ENCODE measurements around the gene DIS3L2.

DIS3L2 gene

DNA sequence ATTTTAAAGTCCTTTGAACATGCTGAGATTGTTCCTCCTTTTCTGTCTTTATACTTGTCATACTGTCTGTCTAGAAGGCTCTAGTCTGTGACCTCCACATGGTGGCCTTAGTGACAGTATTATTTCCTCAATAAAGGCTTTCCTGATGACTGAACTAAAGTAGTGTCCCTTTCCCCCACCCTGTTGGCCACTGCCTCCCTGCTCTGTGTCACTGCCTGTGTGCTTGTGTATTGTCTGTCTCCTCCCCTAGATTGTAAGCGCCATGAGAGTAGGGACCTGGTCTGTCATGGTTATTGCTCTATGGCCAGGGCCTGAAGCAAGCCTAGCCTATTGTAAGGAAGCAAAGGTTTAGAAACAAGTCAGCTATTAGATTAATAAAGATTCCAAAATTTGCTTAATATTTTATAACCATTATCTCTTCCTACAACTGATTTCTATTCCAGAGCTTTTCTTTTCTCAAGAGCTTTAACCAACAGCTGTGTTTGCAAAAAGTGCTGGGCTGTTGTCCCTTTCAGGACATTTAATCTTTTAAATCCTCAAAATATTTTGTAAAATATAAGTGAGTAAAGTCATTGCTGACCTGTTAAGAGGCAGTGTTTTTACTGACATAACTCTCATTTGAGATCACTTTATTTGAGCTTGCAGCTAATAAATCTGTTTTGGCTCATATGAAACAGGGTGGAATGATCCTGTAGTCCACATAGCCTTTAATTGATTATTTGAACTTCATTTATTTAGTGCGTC, 35.5 kb downstream of the DIS3L2 start:
- Histone ChIP-seq H3K4me1 (ENCODE audit: insufficient read depth, low read length) (peaks cover 2% of the 10 kb centered on the region; the same call in 1 of the 2 replicates), H3K9ac (ENCODE audit: low read depth, low read length) (no peak overlapping the region), H3K9me3 (ENCODE audit: control insufficient read depth, insufficient read depth, low read length) (no peaks in the 10 kb centered on the region), H3K36me3 (ENCODE audit: insufficient read depth, low read length) (no peaks in the 10 kb centered on the region)

- Histone ChIP-seq H3K4me1 (ENCODE audit: insufficient read depth, low read length) (no peaks in the 10 kb centered on the region), H3K9ac (ENCODE audit: low read depth, low read length) (no peak overlapping the region), H3K9me3 (ENCODE audit: control insufficient read depth, insufficient read depth, low read length) (no peaks in the 10 kb centered on the region), H3K36me3 (ENCODE audit: insufficient read depth, low read length) (no peaks in the 10 kb centered on the region)
Measured at GRCh38 chr2:231998046-231998445, 36.5 kb downstream of the DIS3L2 start.

DNA sequence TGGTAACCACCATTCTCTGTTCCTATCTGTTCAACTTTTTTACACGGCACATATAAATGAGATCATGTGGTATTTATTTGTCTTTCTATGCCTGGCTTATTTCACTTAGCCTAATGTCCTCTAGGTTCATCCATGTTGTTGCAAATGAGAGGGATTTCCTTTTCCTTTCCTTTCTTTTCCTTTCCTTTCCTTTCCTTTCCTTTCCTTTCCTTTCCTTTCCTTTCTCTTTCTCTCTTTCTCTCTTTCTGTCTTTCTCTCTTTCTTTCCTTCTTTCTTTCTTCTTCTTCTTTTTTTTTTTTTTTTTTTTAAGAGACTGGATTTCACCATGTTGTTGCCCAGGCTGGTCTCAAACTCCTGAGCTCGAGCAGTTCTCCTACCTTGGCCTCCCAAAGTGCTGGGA, 38.9 kb downstream of the DIS3L2 start:
- no peaks in the 10 kb centered on the region for H3K36me3 ChIP-seq (ENCODE audit: insufficient read depth, low read length)
- no peak overlapping the region for H3K9ac ChIP-seq (ENCODE audit: low read depth, low read length)
- H3K4me1 ChIP-seq (ENCODE audit: insufficient read depth, low read length) = no peaks in the 10 kb centered on the region
- no peaks in the 10 kb centered on the region for H3K9me3 ChIP-seq (ENCODE audit: control insufficient read depth, insufficient read depth, low read length)

- no peaks in the 10 kb centered on the region for H3K36me3 ChIP-seq (ENCODE audit: insufficient read depth, low read length)
- no peaks in the 10 kb centered on the region for H3K4me1 ChIP-seq (ENCODE audit: insufficient read depth, low read length)
- no peaks in the 10 kb centered on the region for H3K9me3 ChIP-seq (ENCODE audit: control insufficient read depth, insufficient read depth, low read length)
- H3K9ac ChIP-seq (ENCODE audit: low read depth, low read length) = no peak overlapping the region
Measured at GRCh38 chr2:232001073-232001472, 39.6 kb downstream of the DIS3L2 start.

DNA sequence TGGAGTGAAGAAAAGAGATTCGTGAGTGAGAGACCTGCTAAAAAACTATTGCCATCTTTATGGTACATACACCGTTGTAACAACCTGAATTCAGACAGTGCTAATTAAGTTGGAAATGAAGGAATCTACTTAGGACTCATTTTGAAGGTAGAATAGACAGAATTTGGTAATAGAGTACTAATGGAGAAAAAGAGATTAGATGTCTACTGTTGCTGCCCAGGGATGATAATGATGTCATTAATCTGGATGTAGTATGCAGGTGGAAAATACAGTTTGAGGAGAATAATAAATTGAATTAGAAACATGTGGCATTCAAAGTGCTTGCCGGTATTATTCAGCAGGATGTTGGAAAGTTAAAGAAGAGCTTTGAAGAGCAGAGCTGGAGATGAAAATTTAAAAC, 44.7 kb downstream of the DIS3L2 start:
- no peaks in the 10 kb centered on the region for H3K36me3 ChIP-seq (ENCODE audit: insufficient read depth, low read length)
- H3K9me3 ChIP-seq (ENCODE audit: control insufficient read depth, insufficient read depth, low read length) = no peaks in the 10 kb centered on the region
- H3K4me1 ChIP-seq (ENCODE audit: insufficient read depth, low read length) = peaks cover 9% of the 10 kb centered on the region
- no peak overlapping the region for H3K9ac ChIP-seq (ENCODE audit: low read depth, low read length)

DNA sequence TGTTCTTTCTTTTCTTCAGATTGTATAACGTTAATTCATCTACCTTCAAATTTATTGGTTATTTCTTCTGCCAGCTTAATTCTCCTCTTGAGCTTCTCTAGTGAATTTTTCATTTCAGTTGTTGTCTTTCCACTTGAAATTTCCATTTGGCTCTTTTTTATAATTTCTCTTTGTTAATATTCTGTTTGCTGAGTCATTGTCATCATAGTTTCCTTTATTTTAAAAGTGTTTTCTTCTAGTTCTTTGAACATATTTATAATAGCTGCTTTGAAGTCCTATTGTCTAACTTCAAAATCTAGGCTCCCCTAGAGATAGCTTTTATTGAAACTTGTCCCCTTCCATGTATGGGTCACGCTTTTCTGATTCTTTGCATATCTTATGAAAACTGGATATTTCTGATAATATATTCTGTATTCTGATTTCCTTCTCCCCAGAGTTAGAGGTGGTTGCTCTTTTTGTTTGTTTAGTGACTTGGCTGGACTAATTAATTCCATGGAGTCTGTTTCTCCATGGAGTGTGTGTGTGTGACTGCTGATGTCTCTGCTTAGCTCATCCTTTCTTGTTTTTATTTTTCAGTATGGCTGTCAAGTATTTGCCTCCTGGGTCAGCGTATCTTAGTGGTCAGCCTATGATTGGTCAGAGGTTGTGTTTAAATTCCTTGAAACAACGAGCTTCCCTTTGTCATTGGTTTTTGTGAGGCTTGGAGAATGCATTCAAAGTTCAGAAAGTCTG, 47.6 kb downstream of the DIS3L2 start:
- Histone ChIP-seq H3K9me3 (ENCODE audit: control insufficient read depth, insufficient read depth, low read length) (no peaks in the 10 kb centered on the region), H3K36me3 (ENCODE audit: insufficient read depth, low read length) (no peaks in the 10 kb centered on the region), H3K4me1 (ENCODE audit: insufficient read depth, low read length) (peaks cover 9% of the 10 kb centered on the region), H3K9ac (ENCODE audit: low read depth, low read length) (no peak overlapping the region)

DNA sequence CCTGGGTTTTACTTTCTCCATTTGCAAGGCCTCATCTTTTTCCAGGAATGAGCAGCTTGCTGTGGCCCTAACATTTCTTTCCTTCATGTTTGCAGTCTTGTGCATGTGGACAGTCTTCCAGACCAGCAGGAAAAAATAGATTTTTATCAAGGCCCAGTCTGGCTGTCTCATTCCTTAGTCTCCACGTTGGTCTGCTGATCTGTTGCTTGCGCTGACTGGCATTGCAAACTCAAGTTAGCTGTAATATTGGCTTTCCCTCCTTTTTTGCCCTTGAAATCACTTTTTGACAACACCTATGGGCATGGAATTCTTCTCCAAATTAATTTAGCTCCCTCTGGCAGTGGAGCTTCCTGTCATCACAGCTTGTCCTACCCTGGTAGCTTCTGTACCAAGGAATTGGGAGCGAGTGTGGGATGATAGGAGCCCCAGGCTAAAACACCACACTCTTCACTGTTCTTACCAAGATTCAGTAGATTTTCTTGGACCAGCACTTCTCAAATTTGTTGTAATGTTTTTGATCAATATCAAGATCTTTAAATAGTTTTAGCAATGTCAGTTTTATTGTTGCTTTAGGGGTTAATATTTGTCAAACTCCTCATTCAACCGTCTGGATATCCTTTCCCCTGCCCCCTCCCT, 48.2 kb downstream of the DIS3L2 start:
- Histone ChIP-seq H3K36me3 (ENCODE audit: insufficient read depth, low read length) (no peaks in the 10 kb centered on the region), H3K9ac (ENCODE audit: low read depth, low read length) (no peak overlapping the region), H3K9me3 (ENCODE audit: control insufficient read depth, insufficient read depth, low read length) (no peaks in the 10 kb centered on the region), H3K4me1 (ENCODE audit: insufficient read depth, low read length) (peaks cover 9% of the 10 kb centered on the region)

DNA sequence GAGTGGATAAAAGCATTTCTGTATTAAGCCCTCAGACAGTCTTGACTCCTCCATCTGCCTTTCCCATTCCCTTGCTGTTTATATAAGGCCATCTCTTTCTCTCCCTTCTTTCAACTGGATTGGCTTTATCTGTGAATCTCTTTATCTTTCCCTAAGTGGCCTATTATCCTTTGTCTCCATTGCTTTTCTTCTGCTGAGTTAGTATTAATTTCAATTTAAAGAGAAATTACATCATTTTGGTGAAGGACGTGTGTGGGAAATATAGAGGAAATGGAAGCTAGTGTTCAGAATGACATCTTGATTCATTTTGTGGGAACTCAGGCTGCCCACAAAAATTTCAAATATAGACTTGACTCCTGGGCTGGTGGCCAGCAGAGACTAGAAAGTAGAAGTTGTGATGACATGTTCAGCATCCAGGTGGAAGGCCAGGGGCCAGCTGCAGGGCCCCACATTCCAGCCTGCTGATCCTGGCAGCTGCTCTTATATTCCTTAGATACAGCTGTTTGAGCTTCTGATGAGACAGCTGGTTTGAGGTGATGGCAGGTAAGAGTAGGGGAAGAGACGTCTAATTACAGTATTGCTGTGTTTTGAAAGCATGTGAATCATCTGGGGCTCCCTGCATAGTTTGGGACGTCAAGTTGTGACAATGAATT, 52.3 kb downstream of the DIS3L2 start:
- H3K36me3 ChIP-seq (ENCODE audit: insufficient read depth, low read length) = no peaks in the 10 kb centered on the region
- no peaks in the 10 kb centered on the region for H3K9me3 ChIP-seq (ENCODE audit: control insufficient read depth, insufficient read depth, low read length)
- H3K9ac ChIP-seq (ENCODE audit: low read depth, low read length) = no peak overlapping the region
- H3K4me1 ChIP-seq (ENCODE audit: insufficient read depth, low read length) = peaks cover 9% of the 10 kb centered on the region

- H3K9me3 ChIP-seq (ENCODE audit: control insufficient read depth, insufficient read depth, low read length) = no peaks in the 10 kb centered on the region
Measured at GRCh38 chr2:232014681-232015080, 53.2 kb downstream of the DIS3L2 start.

DNA sequence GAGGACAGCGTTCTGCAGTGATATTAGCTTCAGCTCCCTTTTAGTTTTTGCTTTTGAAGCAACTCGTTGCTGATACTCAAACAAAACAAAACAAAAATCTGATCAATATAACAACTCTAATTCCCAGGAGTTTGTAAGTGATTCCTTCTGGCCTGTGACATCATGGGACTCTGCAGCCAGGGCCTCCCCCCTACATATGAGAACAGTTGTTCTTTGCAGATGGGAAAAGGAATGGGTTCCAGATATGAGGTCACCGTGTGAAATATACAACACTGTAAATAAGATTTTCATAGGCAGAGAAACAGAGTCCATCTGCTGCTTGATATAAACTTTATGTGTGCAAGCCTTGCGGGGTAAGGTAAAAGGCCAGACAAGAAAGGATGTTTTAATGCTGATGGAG, 56.7 kb downstream of the DIS3L2 start:
- H3K9me3 ChIP-seq (ENCODE audit: control insufficient read depth, insufficient read depth, low read length) = no peaks in the 10 kb centered on the region
- 0 out of 2 replicates have a peak, but pooled peaks cover 3% of the 10 kb centered on the region for H3K36me3 ChIP-seq (ENCODE audit: insufficient read depth, low read length)
- H3K9ac ChIP-seq (ENCODE audit: low read depth, low read length) = no peak overlapping the region
- no peaks in the 10 kb centered on the region for H3K4me1 ChIP-seq (ENCODE audit: insufficient read depth, low read length)

More at GRCh38 chr2:232014681-232015080, 53.2 kb downstream of the DIS3L2 start:
- Histone ChIP-seq H3K9ac (ENCODE audit: low read depth, low read length) (no peak overlapping the region), H3K36me3 (ENCODE audit: insufficient read depth, low read length) (0 out of 2 replicates have a peak, but pooled peaks cover 3% of the 10 kb centered on the region), H3K4me1 (ENCODE audit: insufficient read depth, low read length) (peaks cover under 1% of the 10 kb centered on the region; the same call in 1 of the 2 replicates)

DNA sequence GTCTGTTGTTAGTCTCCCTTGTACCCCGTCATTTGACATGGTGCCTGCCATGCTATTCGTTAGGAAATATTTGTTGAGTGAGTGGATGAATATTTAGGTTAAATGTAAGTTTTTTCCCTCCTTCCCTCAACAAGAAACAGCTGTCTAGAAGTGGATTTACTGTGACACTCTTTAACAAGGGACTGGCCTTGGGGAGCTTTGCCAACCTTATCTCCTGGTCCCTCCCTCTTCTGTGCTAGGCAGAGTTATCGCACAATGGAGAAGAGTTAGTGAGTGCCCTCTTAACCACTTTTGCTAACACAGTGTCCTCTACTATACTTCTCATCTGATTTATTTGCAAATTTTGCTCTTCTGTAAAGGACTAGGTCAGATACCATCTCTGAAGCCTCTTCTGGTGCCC, 61.2 kb downstream of the DIS3L2 start:
- 0 out of 2 replicates have a peak, but pooled peaks cover 3% of the 10 kb centered on the region for H3K36me3 ChIP-seq (ENCODE audit: insufficient read depth, low read length)
- no peaks in the 10 kb centered on the region for H3K9me3 ChIP-seq (ENCODE audit: control insufficient read depth, insufficient read depth, low read length)
- H3K9ac ChIP-seq (ENCODE audit: low read depth, low read length) = no peak overlapping the region
- H3K4me1 ChIP-seq (ENCODE audit: insufficient read depth, low read length) = no peaks in the 10 kb centered on the region

DNA sequence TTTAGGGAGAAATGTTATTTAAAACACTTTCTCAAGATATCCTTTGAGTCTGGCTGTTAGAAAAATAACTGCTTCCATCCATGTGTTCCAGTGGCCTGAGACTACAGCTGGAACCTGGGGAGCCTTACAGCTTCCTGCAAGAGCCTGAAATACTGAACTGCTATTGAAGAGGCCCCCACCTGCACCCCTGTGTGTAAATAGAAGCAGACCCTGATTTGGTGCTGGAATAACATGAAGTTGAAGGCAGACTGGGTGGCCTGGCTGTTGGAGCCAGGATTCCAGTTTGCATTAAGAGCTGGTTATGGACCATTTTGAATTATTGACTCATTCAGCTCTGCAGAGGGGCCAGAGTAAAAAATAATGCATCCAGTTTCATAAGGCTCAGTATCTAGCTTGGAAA, 61.9 kb downstream of the DIS3L2 start:
- no peaks in the 10 kb centered on the region for H3K4me1 ChIP-seq (ENCODE audit: insufficient read depth, low read length)
- no peak overlapping the region for H3K9ac ChIP-seq (ENCODE audit: low read depth, low read length)
- H3K9me3 ChIP-seq (ENCODE audit: control insufficient read depth, insufficient read depth, low read length) = no peaks in the 10 kb centered on the region
- H3K36me3 ChIP-seq (ENCODE audit: insufficient read depth, low read length) = 0 out of 2 replicates have a peak, but pooled peaks cover 3% of the 10 kb centered on the region

GRCh38 chr2:232024457-232024856, 62.9 kb downstream of the DIS3L2 start:
- Histone ChIP-seq H3K4me1 (ENCODE audit: insufficient read depth, low read length) (no peaks in the 10 kb centered on the region), H3K9ac (ENCODE audit: low read depth, low read length) (no peak overlapping the region), H3K9me3 (ENCODE audit: control insufficient read depth, insufficient read depth, low read length) (no peaks in the 10 kb centered on the region), H3K36me3 (ENCODE audit: insufficient read depth, low read length) (no peaks in the 10 kb centered on the region)

DNA sequence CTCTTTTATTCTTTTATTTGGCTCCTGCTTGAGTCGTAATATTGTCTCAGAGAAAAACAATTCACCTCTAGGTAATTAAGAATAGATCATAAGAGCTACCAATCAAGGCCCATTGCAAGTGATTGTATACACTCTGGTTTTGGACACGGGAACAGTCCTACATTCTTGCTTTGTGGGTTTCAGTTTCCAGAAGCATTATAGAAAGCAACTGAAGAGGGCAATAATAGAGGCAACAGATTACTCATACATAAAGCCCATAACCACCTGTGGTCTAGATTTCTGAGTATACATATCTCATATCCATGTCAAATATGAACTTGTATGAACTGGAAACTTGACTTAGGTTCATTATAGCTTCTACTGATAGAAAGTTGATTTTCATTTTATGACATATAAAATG, 65.4 kb downstream of the DIS3L2 start:
- Histone ChIP-seq H3K36me3 (ENCODE audit: insufficient read depth, low read length) (no peaks in the 10 kb centered on the region), H3K9me3 (ENCODE audit: control insufficient read depth, insufficient read depth, low read length) (no peaks in the 10 kb centered on the region), H3K9ac (ENCODE audit: low read depth, low read length) (no peak overlapping the region), H3K4me1 (ENCODE audit: insufficient read depth, low read length) (no peaks in the 10 kb centered on the region)

All from ES-I3 (cell line).